Endothelial cell of umbilical vein (primary cell): ENCODE measurements around the gene OR2V1.

Experiments
- EZH2 ChIP-seq: IDR thresholded peaks from 2 replicates; pipeline ENCODE4 v1.6.1; 2012; ENCODE audit warnings: borderline replicate concordance, low read depth, mild to moderate bottlenecking, moderate library complexity, low read length, inconsistent platforms; ENCODE audit not compliant: severe bottlenecking
- GATA2 ChIP-seq: IDR thresholded peaks from 2 replicates; pipeline ENCODE4 v1.7.0; 2011; ENCODE audit warnings: low read depth, mild to moderate bottlenecking, moderate library complexity, mixed read lengths, low read length; ENCODE audit not compliant: insufficient read length, insufficient read depth
- JUN ChIP-seq: IDR thresholded peaks from 2 replicates; pipeline ENCODE4 v1.6.1; 2011; ENCODE audit warnings: borderline replicate concordance, low read depth; ENCODE audit not compliant: insufficient read length, insufficient read depth
- MAX ChIP-seq: IDR thresholded peaks from 2 replicates; pipeline ENCODE4 v1.6.1; 2011; ENCODE audit not compliant: insufficient read depth, insufficient read length
- POLR2A ChIP-seq: IDR thresholded peaks from 2 replicates; pipeline ENCODE4 v1.6.1; 2012; ENCODE audit warnings: low read depth, mild to moderate bottlenecking, control low read depth, low read length
- POLR2AphosphoS5 ChIP-seq: IDR thresholded peaks from 2 replicates; pipeline ENCODE4 v1.6.1; 2012; ENCODE audit warnings: low read depth, mild to moderate bottlenecking, control low read depth, low read length, moderate library complexity; ENCODE audit not compliant: insufficient read depth
- TF ChIP-seq, protein P1 (sequence below), 2 donors: IDR thresholded peaks; 1 replicate in 1 of 2; 2 replicates in 1 of 2; pipeline ENCODE4 v1.5.1; 2011; ENCODE audit warnings: low read length in 2 of 2, mild to moderate bottlenecking in 2 of 2, moderate library complexity in 2 of 2, control low read depth in 1 of 2, inconsistent platforms in 1 of 2, low read depth in 1 of 2; ENCODE audit not compliant: insufficient read depth in 1 of 2; ENCODE audit errors: extremely low read depth in 1 of 2

DNA sequence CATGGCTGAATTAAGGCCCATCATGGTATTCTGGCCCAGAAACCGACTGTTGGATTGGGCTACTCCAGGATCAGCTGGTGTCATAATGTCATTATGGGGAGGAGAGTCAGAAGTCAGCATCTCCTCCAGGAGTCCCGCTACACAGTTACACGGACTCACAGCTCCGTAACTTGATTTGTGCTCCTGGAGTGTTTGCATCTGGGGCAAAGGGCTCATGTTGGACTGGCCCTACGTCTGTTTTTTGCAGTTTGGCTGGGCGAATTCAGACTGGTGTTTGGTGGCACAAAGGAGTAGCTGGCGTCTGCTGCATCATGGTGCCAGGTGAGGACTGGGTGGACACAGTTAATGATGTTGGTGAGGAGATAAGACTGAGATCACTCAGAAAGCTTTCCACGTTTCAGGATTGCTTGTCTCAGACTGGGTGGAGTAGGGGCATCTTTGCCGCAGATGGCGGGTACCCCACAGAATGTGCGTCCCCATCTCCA lies 31.3 kb downstream of the OR2V1 start:
- TF ChIP-seq, protein P1, sequence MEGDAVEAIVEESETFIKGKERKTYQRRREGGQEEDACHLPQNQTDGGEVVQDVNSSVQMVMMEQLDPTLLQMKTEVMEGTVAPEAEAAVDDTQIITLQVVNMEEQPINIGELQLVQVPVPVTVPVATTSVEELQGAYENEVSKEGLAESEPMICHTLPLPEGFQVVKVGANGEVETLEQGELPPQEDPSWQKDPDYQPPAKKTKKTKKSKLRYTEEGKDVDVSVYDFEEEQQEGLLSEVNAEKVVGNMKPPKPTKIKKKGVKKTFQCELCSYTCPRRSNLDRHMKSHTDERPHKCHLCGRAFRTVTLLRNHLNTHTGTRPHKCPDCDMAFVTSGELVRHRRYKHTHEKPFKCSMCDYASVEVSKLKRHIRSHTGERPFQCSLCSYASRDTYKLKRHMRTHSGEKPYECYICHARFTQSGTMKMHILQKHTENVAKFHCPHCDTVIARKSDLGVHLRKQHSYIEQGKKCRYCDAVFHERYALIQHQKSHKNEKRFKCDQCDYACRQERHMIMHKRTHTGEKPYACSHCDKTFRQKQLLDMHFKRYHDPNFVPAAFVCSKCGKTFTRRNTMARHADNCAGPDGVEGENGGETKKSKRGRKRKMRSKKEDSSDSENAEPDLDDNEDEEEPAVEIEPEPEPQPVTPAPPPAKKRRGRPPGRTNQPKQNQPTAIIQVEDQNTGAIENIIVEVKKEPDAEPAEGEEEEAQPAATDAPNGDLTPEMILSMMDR (IDR thresholded peaks at IDR 0.05; ENCODE audit: extremely low read depth in 1 of 2, insufficient read depth in 1 of 2, low read depth in 1 of 2, low read length in 2 of 2): no peak
- TF ChIP-seq POLR2AphosphoS5 (no peak), GATA2 (no peak), POLR2A (no peak), MAX (no peak), EZH2 (peak; percentile 40), JUN (no peak)
